Gastrocnemius medialis (tissue), 4 donors: ENCODE results near the gene MS4A13. TPM values are rescaled to one million over a fixed set of nuclear protein-coding genes. Genes with fewer than 3 reads are reported as not detected.

Experiments
- ATAC-seq, 2 donors: fragments of 150-250 bp; one replicate each; pipeline ENCODE4 v1.9.1; 2016
- DNase-seq, 2 donors: peaks; one replicate each; pipeline ENCODE4 v3.0.0-alpha.2; 2019
- H3K27ac ChIP-seq, 4 donors: fragments of 200-600 bp; sonication (generic); 1 replicate in 1 of 4; 2 replicates in 3 of 4; pipeline ENCODE4 v1.5.1; 2016 to 2018; ENCODE audit warnings: mild to moderate bottlenecking in 2 of 4, moderate library complexity in 1 of 4
- H3K27me3 ChIP-seq, 3 donors: fragments of 200-600 bp; sonication (generic) in 2 of 3; 1 replicate in 1 of 3; 2 replicates in 2 of 3; pipeline versions ENCODE4 v1.5.1 to v1.6.0; 2016 to 2019; ENCODE audit warnings: mild to moderate bottlenecking in 1 of 3, moderate library complexity in 1 of 3
- H3K36me3 ChIP-seq, 2 donors: fragments of 200-600 bp; sonication (generic) in 1 of 2; one replicate each; pipeline ENCODE4 v1.5.1; 2017 to 2018
- H3K4me1 ChIP-seq, 2 donors: fragments of 200-600 bp; sonication (generic) in 1 of 2; one replicate each; pipeline ENCODE4 v1.5.1; 2016 to 2017; ENCODE audit warnings: mild to moderate bottlenecking in 2 of 2
- H3K4me3 ChIP-seq, 4 donors: fragments of 200-600 bp; sonication (generic) in 3 of 4; 1 replicate in 1 of 4; 2 replicates in 3 of 4; pipeline ENCODE4 v1.5.1; 2016 to 2019; ENCODE audit warnings: mild to moderate bottlenecking in 2 of 4
- H3K9me3 ChIP-seq, 3 donors: fragments of 200-600 bp; sonication (generic) in 2 of 3; 1 replicate in 1 of 3; 2 replicates in 2 of 3; pipeline ENCODE4 v1.5.1; 2016 to 2019
- CTCF ChIP-seq, 5 experiments: fragments of 450-650 bp in 3 of 5; fragments of 200-600 bp in 2 of 5; sonication (generic) in 2 of 5; IDR thresholded peaks in 4 of 5; conservative IDR thresholded peaks in 1 of 5; 1 replicate in 4 of 5; 2 replicates in 1 of 5; pipeline ENCODE4 v1.5.1; 2016 to 2019; ENCODE audit warnings: antibody characterized with exemption in 5 of 5, mild to moderate bottlenecking in 3 of 5, moderate library complexity in 3 of 5
- POLR2A ChIP-seq, 2 donors: fragments of 450-650 bp; IDR thresholded peaks; one replicate each; pipeline ENCODE4 v1.6.1; 2017; ENCODE audit warnings: antibody characterized with exemption in 2 of 2, mild to moderate bottlenecking in 2 of 2, moderate library complexity in 2 of 2
- in situ Hi-C, 4 donors: fragments of 200-750 bp; cut with MboI; loops; one replicate each; pipeline versions ENCODE4 v1.15.0 to v1.8.0; 2017; ENCODE audit warnings: low sequenced_read_pairs in 4 of 4
- intact Hi-C: fragments of 100-400 bp; cut with DNase I; formaldehyde crosslinking; loops from one replicate; pipeline ENCODE4 v1.15.1; 2023; ENCODE audit warnings: low total_unique reads
- total RNA-seq, 4 donors: library from RNA; depleted of rRNA; stranded (reverse); fragments of >200 nt; gene quantifications; one replicate each; pipeline versions ENCODE4 v1.1.0 to v1.2.3, GENCODE V29; 2016

The MS4A13 gene
- not detected for total RNA-seq

- ATAC-seq (no peak), DNase-seq (no peak)
- intact Hi-C loops (no loop called here), in situ Hi-C loops (no loop called here)
- no peak within 1 kb of the TSS for H3K27ac ChIP-seq
- TF ChIP-seq POLR2A (IDR thresholded peaks at IDR 0.05) = no peak
- no peak for TF ChIP-seq CTCF (IDR thresholded peaks at IDR 0.05 in 4 of 5, conservative IDR thresholded peaks at IDR 0.05 in 1 of 5)
- no peaks in the 10 kb centered on the region for H3K27me3 ChIP-seq
- no peaks in the 10 kb centered on the region for H3K4me1 ChIP-seq
- H3K9me3 ChIP-seq = no peaks in the 10 kb centered on the region
- H3K36me3 ChIP-seq = no peaks in the 10 kb centered on the region
- H3K4me3 ChIP-seq = no peak within 1 kb of the TSS
Measured at GRCh38 chr11:60515144-60515855, at the start of gene MS4A13. MS4A13 (plus strand) TSS chr11:60515392; CDS start chr11:60518084, 2,692 bp downstream.

- Histone ChIP-seq H3K4me3 (no peak overlapping the region), H3K9me3 (no peaks in the 10 kb centered on the region), H3K36me3 (no peaks in the 10 kb centered on the region), H3K4me1 (no peaks in the 10 kb centered on the region), H3K27me3 (no peaks in the 10 kb centered on the region), H3K27ac (no peak overlapping the region)
- intact Hi-C loops = no loop called here
- in situ Hi-C loops = no loop called here
- ATAC-seq = no peak
- DNase-seq = no peak
- no peak for TF ChIP-seq CTCF (IDR thresholded peaks at IDR 0.05 in 4 of 5, conservative IDR thresholded peaks at IDR 0.05 in 1 of 5)
- TF ChIP-seq POLR2A (IDR thresholded peaks at IDR 0.05) = no peak
Measured at GRCh38 chr11:60468829-60469228, 46.4 kb upstream of the MS4A13 start.

- Histone ChIP-seq H3K36me3 (no peaks in the 10 kb centered on the region), H3K9me3 (no peaks in the 10 kb centered on the region), H3K4me3 (no peak overlapping the region), H3K27me3 (no peaks in the 10 kb centered on the region), H3K4me1 (no peaks in the 10 kb centered on the region), H3K27ac (no peak overlapping the region)
- DNase-seq (no peak), ATAC-seq (no peak)
- intact Hi-C loops = no loop called here
- in situ Hi-C loops = no loop called here
- TF ChIP-seq POLR2A (IDR thresholded peaks at IDR 0.05) = no peak
- no peak for TF ChIP-seq CTCF (IDR thresholded peaks at IDR 0.05 in 4 of 5, conservative IDR thresholded peaks at IDR 0.05 in 1 of 5)
Measured at GRCh38 chr11:60469723-60470122, 45.5 kb upstream of the MS4A13 start.

- H3K36me3 ChIP-seq = no peaks in the 10 kb centered on the region
- H3K27ac ChIP-seq = no peak overlapping the region
- in situ Hi-C loops (no loop called here), intact Hi-C loops (no loop called here)
- no peak for TF ChIP-seq CTCF (IDR thresholded peaks at IDR 0.05 in 4 of 5, conservative IDR thresholded peaks at IDR 0.05 in 1 of 5)
- TF ChIP-seq POLR2A (IDR thresholded peaks at IDR 0.05) = no peak
- ATAC-seq (no peak), DNase-seq (no peak)
- no peaks in the 10 kb centered on the region for H3K9me3 ChIP-seq
- no peaks in the 10 kb centered on the region for H3K4me1 ChIP-seq
- no peaks in the 10 kb centered on the region for H3K27me3 ChIP-seq
- no peak overlapping the region for H3K4me3 ChIP-seq
Measured at GRCh38 chr11:60477035-60477445, 38.2 kb upstream of the MS4A13 start.

- no peak overlapping the region for H3K27ac ChIP-seq
- intact Hi-C loops = no loop called here
- in situ Hi-C loops = no loop called here
- no peak overlapping the region for H3K4me3 ChIP-seq
- H3K9me3 ChIP-seq = no peaks in the 10 kb centered on the region
- no peaks in the 10 kb centered on the region for H3K27me3 ChIP-seq
- no peaks in the 10 kb centered on the region for H3K36me3 ChIP-seq
- ATAC-seq (no peak), DNase-seq (peak in 1 of 2 donors; percentile 16)
- H3K4me1 ChIP-seq = no peaks in the 10 kb centered on the region
- no peak for TF ChIP-seq CTCF (IDR thresholded peaks at IDR 0.05 in 4 of 5, conservative IDR thresholded peaks at IDR 0.05 in 1 of 5)
- TF ChIP-seq POLR2A (IDR thresholded peaks at IDR 0.05) = no peak
Measured at GRCh38 chr11:60482361-60482760, 32.8 kb upstream of the MS4A13 start.
